CD8-positive, alpha-beta memory T cell (primary cell): ENCODE data around the gene SEMA5A. TPM values are rescaled to one million over a fixed set of nuclear protein-coding genes. Genes with fewer than 3 reads are reported as not detected.

Experiments used
- CTCF ChIA-PET: fragments of 350-600 bp; sonication (Branson Sonifier 250); formaldehyde crosslinking; loops from one replicate; lab custom pipeline; 2021; ENCODE audit warnings: antibody characterized with exemption; lab: Charles Lee
- POLR2A ChIA-PET: fragments of 350-600 bp; sonication (Branson Sonifier 250); formaldehyde crosslinking; loops from one replicate; lab custom pipeline; 2021; ENCODE audit warnings: antibody characterized with exemption; lab: Charles Lee
- DNase-seq, 5 donors: peaks; one replicate each; pipeline versions ENCODE4 v3.0.0 to v3.0.0-alpha.2; 2020 to 2022; ENCODE audit warnings: mixed read lengths in 1 of 5
- H3K27ac ChIP-seq: one replicate; pipeline ENCODE4 v1.7.0; 2013; ENCODE audit warnings: low read depth, mild to moderate bottlenecking, low read length, moderate library complexity
- H3K27me3 ChIP-seq: 2 replicates; pipeline ENCODE4 v1.7.0; 2013; ENCODE audit warnings: low read length, mild to moderate bottlenecking; ENCODE audit not compliant: insufficient read depth, poor library complexity, severe bottlenecking
- H3K36me3 ChIP-seq: 2 replicates; pipeline ENCODE4 v1.7.0; 2013; ENCODE audit warnings: mild to moderate bottlenecking, low read length, moderate library complexity; ENCODE audit not compliant: insufficient read depth
- H3K4me1 ChIP-seq: 2 replicates; pipeline ENCODE4 v1.7.0; 2013; ENCODE audit warnings: mild to moderate bottlenecking, low read length, moderate library complexity; ENCODE audit not compliant: insufficient read depth
- H3K4me3 ChIP-seq: 2 replicates; pipeline ENCODE4 v1.7.0; 2013; ENCODE audit warnings: mild to moderate bottlenecking, low read length
- H3K9me3 ChIP-seq: 2 replicates; pipeline ENCODE4 v1.7.0; 2013; ENCODE audit warnings: mild to moderate bottlenecking, low read length
- H3K27ac Mint-ChIP-seq, 8 donors: one replicate each; pipeline ENCODE4 v1.8.0; 2020 to 2021; ENCODE audit warnings: mixed read lengths in 8 of 8, mild to moderate bottlenecking in 6 of 8, inconsistent platforms in 3 of 8, moderate library complexity in 3 of 8
- H3K27me3 Mint-ChIP-seq, 2 donors: one replicate each; pipeline ENCODE4 v1.8.0; 2020 to 2021; ENCODE audit warnings: mixed read lengths in 2 of 2, mild to moderate bottlenecking in 1 of 2, moderate library complexity in 1 of 2
- H3K36me3 Mint-ChIP-seq, 3 donors: one replicate each; pipeline ENCODE4 v1.8.0; 2020 to 2021; ENCODE audit warnings: mixed read lengths in 3 of 3, inconsistent platforms in 1 of 3, mild to moderate bottlenecking in 1 of 3
- H3K4me1 Mint-ChIP-seq, 3 donors: one replicate each; pipeline ENCODE4 v1.8.0; 2020 to 2021; ENCODE audit warnings: mixed read lengths in 3 of 3, inconsistent platforms in 1 of 3, mild to moderate bottlenecking in 1 of 3
- H3K4me3 Mint-ChIP-seq, 7 donors: one replicate each; pipeline ENCODE4 v1.8.0; 2020 to 2021; ENCODE audit warnings: mixed read lengths in 7 of 7, mild to moderate bottlenecking in 6 of 7, moderate library complexity in 4 of 7, inconsistent platforms in 2 of 7
- H3K9me3 Mint-ChIP-seq, 5 donors: one replicate each; pipeline ENCODE4 v1.8.0; 2020 to 2022; ENCODE audit warnings: mixed read lengths in 5 of 5, mild to moderate bottlenecking in 3 of 5, moderate library complexity in 2 of 5, inconsistent platforms in 1 of 5
- polyA plus RNA-seq: library from polyadenylated mRNA; unstranded; fragments of 300-500 nt; fragmentation: Illumina TruSeq; gene quantifications from one replicate; pipeline ENCODE4 v1.2.3, GENCODE V29; 2021
- total RNA-seq, 2 experiments: library from RNA; stranded (reverse); gene quantifications; one replicate each; pipeline ENCODE4 v1.2.3, GENCODE V29; 2021

SEMA5A gene
- total and polyA plus RNA-seq, 3 experiments from 2014 or later, result not detected

DNA sequence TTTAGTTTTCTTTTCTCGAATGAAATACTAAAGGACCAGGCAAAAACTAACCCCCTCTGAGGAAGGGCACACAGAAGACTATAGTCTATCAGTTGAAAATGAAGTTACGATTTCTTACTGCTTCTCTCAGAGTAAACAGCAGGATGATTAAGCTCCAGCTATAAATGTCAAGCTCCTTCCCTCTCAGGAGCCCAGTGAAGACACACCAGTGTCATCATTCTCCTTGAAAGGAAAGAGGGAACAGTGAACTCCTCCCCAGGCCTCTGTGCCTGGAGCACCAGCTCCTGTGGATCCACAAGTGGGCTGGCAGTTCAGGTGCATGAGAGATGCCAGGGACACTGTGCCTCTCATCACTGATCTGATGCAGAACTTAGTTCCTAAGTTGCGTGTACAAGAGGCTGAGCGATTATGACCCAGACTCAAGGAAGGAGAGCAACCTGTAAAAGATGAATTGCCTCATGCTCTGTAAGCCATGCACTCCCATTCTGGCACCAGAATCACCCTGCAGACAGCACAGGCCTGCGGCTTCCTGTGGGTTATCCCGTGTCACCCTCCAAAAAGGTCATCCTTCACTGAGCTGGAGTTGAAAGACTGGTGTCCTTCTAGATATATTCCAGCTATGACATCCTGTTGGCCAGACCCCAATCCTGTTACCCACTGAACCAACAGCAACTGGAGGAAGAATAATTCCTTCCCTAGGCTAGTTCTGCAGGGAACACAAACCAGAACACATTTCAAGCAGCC is 394.0 kb downstream of the SEMA5A start:
- peak overlapping the region in 1 of 7 donors; percentile 40 for H3K4me3 Mint-ChIP-seq
- POLR2A ChIA-PET, result no interaction called here
- H3K4me1 ChIP-seq, result no peaks in the 10 kb centered on the region
- H3K4me1 Mint-ChIP-seq, result no peaks in the 10 kb centered on the region
- CTCF ChIA-PET, result no interaction called here
- DNase-seq, result no peak
- H3K27ac ChIP-seq, result no peak overlapping the region
- H3K9me3 Mint-ChIP-seq, result peaks cover 0 to 6% (median 5%) of the 10 kb centered on the region in 5 donors
- no peaks in the 10 kb centered on the region for H3K36me3 ChIP-seq
- no peaks in the 10 kb centered on the region for H3K27me3 Mint-ChIP-seq
- H3K27ac Mint-ChIP-seq, result peak overlapping the region in 1 of 8 donors; percentile 24
- H3K4me3 ChIP-seq, result no peak overlapping the region
- H3K36me3 Mint-ChIP-seq, result no peaks in the 10 kb centered on the region
- no peaks in the 10 kb centered on the region for H3K9me3 ChIP-seq
- H3K27me3 ChIP-seq, result no peaks in the 10 kb centered on the region

DNA sequence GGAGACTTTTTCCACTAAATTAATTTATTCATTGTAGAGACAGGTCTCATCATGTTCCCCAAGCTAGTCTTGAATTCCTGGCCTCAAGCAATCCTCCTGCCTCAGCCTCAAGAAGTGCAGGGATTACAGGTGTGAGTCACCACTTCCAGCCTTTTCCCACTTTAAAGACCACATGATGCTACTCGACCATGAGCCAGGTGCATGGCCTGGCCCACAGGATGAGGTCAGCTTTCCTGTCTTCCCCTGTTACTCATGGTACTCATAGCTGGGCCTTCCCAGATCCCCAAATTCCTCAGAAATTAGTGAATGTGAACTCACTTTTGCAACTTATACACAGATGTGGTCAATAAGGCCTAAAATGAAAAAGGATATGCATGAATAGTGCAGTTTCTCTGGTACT is 395.9 kb downstream of the SEMA5A start:
- DNase-seq, result no peak
- Mint-ChIP-seq H3K27me3 (no peaks in the 10 kb centered on the region), H3K9me3 (peaks cover 2 to 8% (median 4%) of the 10 kb centered on the region in 5 donors), H3K36me3 (no peaks in the 10 kb centered on the region), H3K4me3 (no peak overlapping the region), H3K27ac (no peak overlapping the region), H3K4me1 (no peaks in the 10 kb centered on the region)
- POLR2A ChIA-PET, result no interaction called here
- Histone ChIP-seq H3K4me1 (no peaks in the 10 kb centered on the region), H3K4me3 (no peak overlapping the region), H3K9me3 (no peaks in the 10 kb centered on the region), H3K27me3 (no peaks in the 10 kb centered on the region), H3K36me3 (no peaks in the 10 kb centered on the region), H3K27ac (no peak overlapping the region)
- CTCF ChIA-PET, result no interaction called here

DNA sequence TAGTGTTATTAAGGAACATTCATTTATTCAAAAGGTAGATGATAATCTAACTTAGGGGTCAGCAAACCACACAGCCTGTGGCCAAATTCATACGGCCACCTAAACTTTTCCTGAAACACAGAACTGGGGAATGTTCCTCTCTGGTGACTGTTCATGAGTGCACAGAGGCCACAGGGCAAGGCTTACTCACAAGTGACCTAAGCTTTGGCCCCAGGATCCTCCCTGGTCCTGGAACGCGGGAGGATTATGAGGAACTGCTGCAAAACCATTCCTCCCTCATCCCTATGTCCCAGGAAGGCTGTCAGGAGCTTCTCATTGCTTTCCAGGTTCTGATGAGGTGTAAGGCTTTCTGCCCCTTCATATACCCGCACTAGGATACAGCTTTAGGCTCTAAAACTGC is 397.6 kb downstream of the SEMA5A start:
- Mint-ChIP-seq H3K27me3 (no peaks in the 10 kb centered on the region), H3K9me3 (peaks cover 2 to 8% (median 6%) of the 10 kb centered on the region in 5 donors), H3K4me1 (no peaks in the 10 kb centered on the region), H3K27ac (no peak overlapping the region), H3K4me3 (no peak overlapping the region), H3K36me3 (no peaks in the 10 kb centered on the region)
- H3K27ac ChIP-seq, result no peak overlapping the region
- ChIA-PET POLR2A (no interaction called here), CTCF (no interaction called here)
- DNase-seq, result no peak
- no peak overlapping the region for H3K4me3 ChIP-seq
- no peaks in the 10 kb centered on the region for H3K4me1 ChIP-seq
- no peaks in the 10 kb centered on the region for H3K27me3 ChIP-seq
- no peaks in the 10 kb centered on the region for H3K9me3 ChIP-seq
- H3K36me3 ChIP-seq, result no peaks in the 10 kb centered on the region

DNA sequence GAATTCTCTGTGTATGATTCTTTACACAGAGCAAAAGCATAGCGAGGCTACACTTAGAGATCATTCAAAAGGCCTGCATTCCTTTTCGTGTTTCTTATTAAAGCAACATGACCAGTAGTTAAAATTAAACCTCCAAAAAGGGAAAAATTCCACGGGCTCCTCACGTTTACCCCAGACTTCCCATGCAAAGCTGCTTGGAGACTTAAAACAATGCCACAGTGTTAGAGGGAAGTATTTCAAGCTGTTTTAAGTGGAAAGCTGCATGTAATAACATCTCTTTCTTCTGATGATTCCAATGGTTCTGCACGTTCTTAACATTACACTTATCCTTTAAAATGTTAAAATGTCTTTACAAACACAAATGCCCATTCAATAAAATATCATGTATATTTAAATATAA is 405.2 kb downstream of the SEMA5A start:
- DNase-seq, result no peak
- Mint-ChIP-seq H3K36me3 (no peaks in the 10 kb centered on the region), H3K4me3 (no peak overlapping the region), H3K27ac (no peak overlapping the region), H3K9me3 (peaks cover 0 to 15% (median 3%) of the 10 kb centered on the region in 5 donors), H3K27me3 (no peaks in the 10 kb centered on the region), H3K4me1 (no peaks in the 10 kb centered on the region)
- CTCF ChIA-PET, result no interaction called here
- Histone ChIP-seq H3K36me3 (no peaks in the 10 kb centered on the region), H3K4me1 (no peaks in the 10 kb centered on the region), H3K27ac (no peak overlapping the region), H3K4me3 (no peak overlapping the region), H3K9me3 (no peaks in the 10 kb centered on the region), H3K27me3 (no peaks in the 10 kb centered on the region)
- POLR2A ChIA-PET, result no interaction called here

DNA sequence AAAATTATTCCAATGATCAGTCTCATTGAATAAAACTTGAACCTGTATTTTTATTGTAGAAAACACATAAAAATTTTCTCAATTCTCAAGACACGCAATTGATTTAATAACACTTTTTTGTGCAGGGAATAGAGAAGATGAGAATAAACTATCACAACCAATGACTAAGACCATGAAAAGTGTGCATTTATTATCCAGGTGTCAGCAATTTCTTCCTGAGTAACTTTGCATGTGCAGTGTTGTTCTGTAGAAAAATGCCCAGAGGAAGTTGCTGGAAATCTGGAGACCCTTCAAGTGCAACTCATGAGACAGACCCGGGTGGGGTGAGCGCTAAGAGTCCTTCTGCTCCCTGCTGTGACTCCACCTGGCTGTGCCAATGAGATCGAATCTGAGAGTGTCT is 405.7 kb downstream of the SEMA5A start:
- Histone ChIP-seq H3K4me1 (no peaks in the 10 kb centered on the region), H3K4me3 (no peak overlapping the region), H3K9me3 (no peaks in the 10 kb centered on the region), H3K36me3 (no peaks in the 10 kb centered on the region), H3K27me3 (no peaks in the 10 kb centered on the region), H3K27ac (no peak overlapping the region)
- no peak overlapping the region for H3K27ac Mint-ChIP-seq
- H3K36me3 Mint-ChIP-seq, result no peaks in the 10 kb centered on the region
- ChIA-PET CTCF (no interaction called here), POLR2A (no interaction called here)
- DNase-seq, result no peak
- no peaks in the 10 kb centered on the region for H3K27me3 Mint-ChIP-seq
- peaks cover 0 to 15% (median 4%) of the 10 kb centered on the region in 5 donors for H3K9me3 Mint-ChIP-seq
- H3K4me1 Mint-ChIP-seq, result no peaks in the 10 kb centered on the region
- no peak overlapping the region for H3K4me3 Mint-ChIP-seq

DNA sequence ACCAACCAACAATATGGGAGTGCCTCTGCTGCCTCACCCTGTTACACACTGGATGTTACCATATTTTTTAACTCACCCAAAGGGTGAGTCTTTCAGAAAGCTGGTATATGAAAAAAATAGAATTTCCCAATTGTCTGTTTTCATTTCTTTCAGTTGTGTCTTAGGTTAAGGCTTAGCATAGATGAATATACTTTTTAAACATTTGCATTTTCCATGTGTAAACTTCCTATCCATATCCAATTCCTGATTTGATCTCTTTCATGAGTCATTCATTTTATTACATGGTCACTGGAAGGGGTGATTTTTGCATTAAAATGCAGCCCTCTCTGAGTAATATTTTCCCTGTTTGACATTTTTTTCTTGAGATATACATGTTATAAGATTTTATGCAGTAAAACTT is 406.5 kb downstream of the SEMA5A start:
- H3K9me3 ChIP-seq, result no peaks in the 10 kb centered on the region
- DNase-seq, result no peak
- Mint-ChIP-seq H3K4me1 (no peaks in the 10 kb centered on the region), H3K9me3 (peaks cover 0 to 15% (median 4%) of the 10 kb centered on the region in 5 donors), H3K4me3 (no peak overlapping the region), H3K27ac (no peak overlapping the region), H3K36me3 (no peaks in the 10 kb centered on the region), H3K27me3 (no peaks in the 10 kb centered on the region)
- H3K27ac ChIP-seq, result no peak overlapping the region
- POLR2A ChIA-PET, result no interaction called here
- no peaks in the 10 kb centered on the region for H3K4me1 ChIP-seq
- H3K27me3 ChIP-seq, result no peaks in the 10 kb centered on the region
- H3K36me3 ChIP-seq, result no peaks in the 10 kb centered on the region
- H3K4me3 ChIP-seq, result no peak overlapping the region
- CTCF ChIA-PET, result no interaction called here

DNA sequence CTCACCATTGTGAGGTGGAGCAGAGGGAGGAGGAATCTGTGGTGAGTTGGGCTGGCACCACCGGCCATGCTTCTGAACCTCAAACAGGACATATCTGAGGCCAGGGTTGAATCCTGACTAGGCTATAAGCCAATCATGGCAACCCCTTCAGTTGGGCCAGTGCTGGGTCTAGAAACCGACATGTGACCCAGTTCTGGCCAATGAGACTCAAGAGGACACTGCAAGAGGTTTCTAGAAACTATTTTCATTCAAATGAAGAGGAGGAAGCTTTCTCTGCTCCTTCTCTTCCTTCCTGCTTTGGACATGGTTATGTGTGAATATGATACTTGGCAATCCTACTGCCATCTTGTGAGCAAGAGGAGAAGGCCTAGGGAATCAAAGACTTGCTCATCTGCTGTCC is 417.7 kb downstream of the SEMA5A start:
- no peaks in the 10 kb centered on the region for H3K4me1 Mint-ChIP-seq
- no peaks in the 10 kb centered on the region for H3K9me3 ChIP-seq
- no peaks in the 10 kb centered on the region for H3K36me3 ChIP-seq
- DNase-seq, result no peak
- no peak overlapping the region for H3K27ac ChIP-seq
- no peak overlapping the region for H3K4me3 ChIP-seq
- H3K4me3 Mint-ChIP-seq, result no peak overlapping the region
- H3K27ac Mint-ChIP-seq, result no peak overlapping the region
- H3K4me1 ChIP-seq, result no peaks in the 10 kb centered on the region
- peaks cover 0 to 2% (median 0%) of the 10 kb centered on the region in 3 donors for H3K36me3 Mint-ChIP-seq
- ChIA-PET POLR2A (no interaction called here), CTCF (no interaction called here)
- peaks cover 0 to 14% (median 6%) of the 10 kb centered on the region in 5 donors for H3K9me3 Mint-ChIP-seq
- no peaks in the 10 kb centered on the region for H3K27me3 ChIP-seq
- H3K27me3 Mint-ChIP-seq, result no peaks in the 10 kb centered on the region

DNA sequence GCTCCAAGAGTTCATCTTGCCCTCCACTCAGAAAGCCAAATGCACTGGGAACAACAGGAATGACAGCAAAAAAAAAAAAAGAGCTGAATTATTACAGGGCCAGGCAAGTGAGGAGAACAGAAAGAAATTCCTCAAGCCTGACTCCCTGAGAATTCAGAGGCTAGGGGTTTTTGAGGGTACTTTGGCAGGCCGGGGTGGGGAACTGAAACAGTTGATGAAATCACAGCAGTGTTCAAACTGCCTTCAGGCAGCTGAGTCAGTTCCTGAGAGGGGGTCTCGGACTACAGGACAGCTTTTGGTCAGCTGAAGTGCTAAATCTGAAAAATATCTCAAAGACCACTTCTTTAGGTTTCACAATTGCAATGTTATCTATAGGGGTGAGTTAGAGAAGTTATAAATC is 419.4 kb downstream of the SEMA5A start:
- Histone ChIP-seq H3K4me1 (no peaks in the 10 kb centered on the region), H3K36me3 (no peaks in the 10 kb centered on the region), H3K27me3 (no peaks in the 10 kb centered on the region), H3K27ac (no peak overlapping the region), H3K4me3 (no peak overlapping the region), H3K9me3 (no peaks in the 10 kb centered on the region)
- Mint-ChIP-seq H3K9me3 (peaks cover 2 to 17% (median 6%) of the 10 kb centered on the region in 5 donors), H3K27me3 (no peaks in the 10 kb centered on the region), H3K36me3 (peaks cover 0 to 2% (median 0%) of the 10 kb centered on the region in 3 donors), H3K4me3 (no peak overlapping the region), H3K27ac (no peak overlapping the region), H3K4me1 (no peaks in the 10 kb centered on the region)
- DNase-seq, result no peak
- ChIA-PET POLR2A (no interaction called here), CTCF (no interaction called here)
